Measurements from ENCODE around the gene SSTR1. TPM values are rescaled to one million over a fixed set of nuclear protein-coding genes. Genes with fewer than 3 reads are reported as not detected.
A peak's percentile ranks its signal among the peaks of the same experiment; 100 is the strongest.
"Not testable (repeated sequence)": the region's sequence is repeated elsewhere in the genome, so short reads cannot be mapped to it uniquely, and the experiment has no call there.

SSTR1 gene
- total RNA-seq, 4 donors from 2014 or later, result 0.11 to 0.39 (median 0.13) TPM; not detected in 1

DNA sequence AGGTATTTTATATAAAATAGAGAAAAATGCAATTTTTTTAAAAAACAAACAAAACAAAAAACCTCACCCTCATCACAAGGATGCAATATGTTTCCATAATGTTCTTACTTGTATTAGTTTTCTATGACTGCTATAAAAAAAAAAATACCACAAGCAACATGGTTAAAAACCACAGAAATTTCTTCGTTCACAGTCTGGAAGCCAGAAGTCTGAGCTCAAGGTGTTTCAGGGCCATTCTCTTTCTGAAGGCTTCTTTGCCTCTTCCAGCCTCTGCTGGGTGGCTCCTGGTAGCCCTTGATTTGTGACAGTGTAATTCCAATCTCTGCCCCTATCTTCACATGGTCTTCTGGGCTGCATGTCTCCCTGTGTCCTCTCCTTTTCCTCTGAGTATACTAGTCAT lies 21.5 kb upstream of the SSTR1 start:
- no peak overlapping the region for H3K27ac ChIP-seq
- no peak overlapping the region for H3K4me3 ChIP-seq (replicated peaks in 1 of 3)
- H3K36me3 ChIP-seq, result no peaks in the 10 kb centered on the region
- 81 to 85% methylated on average over 1 of the region's 1 CpG for WGBS, 2 donors
- H3K9me3 ChIP-seq, result no peaks in the 10 kb centered on the region
- intact Hi-C loops (cut with DNase I), result no loop called here
- DNase-seq, result no peak
- no peaks in the 10 kb centered on the region for H3K27me3 ChIP-seq
- H3K4me1 ChIP-seq, result no peaks in the 10 kb centered on the region
- no peak for TF ChIP-seq POLR2A (IDR thresholded peaks at IDR 0.05)
- TF ChIP-seq, protein P1, sequence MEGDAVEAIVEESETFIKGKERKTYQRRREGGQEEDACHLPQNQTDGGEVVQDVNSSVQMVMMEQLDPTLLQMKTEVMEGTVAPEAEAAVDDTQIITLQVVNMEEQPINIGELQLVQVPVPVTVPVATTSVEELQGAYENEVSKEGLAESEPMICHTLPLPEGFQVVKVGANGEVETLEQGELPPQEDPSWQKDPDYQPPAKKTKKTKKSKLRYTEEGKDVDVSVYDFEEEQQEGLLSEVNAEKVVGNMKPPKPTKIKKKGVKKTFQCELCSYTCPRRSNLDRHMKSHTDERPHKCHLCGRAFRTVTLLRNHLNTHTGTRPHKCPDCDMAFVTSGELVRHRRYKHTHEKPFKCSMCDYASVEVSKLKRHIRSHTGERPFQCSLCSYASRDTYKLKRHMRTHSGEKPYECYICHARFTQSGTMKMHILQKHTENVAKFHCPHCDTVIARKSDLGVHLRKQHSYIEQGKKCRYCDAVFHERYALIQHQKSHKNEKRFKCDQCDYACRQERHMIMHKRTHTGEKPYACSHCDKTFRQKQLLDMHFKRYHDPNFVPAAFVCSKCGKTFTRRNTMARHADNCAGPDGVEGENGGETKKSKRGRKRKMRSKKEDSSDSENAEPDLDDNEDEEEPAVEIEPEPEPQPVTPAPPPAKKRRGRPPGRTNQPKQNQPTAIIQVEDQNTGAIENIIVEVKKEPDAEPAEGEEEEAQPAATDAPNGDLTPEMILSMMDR (IDR thresholded peaks at IDR 0.05), result no peak

DNA sequence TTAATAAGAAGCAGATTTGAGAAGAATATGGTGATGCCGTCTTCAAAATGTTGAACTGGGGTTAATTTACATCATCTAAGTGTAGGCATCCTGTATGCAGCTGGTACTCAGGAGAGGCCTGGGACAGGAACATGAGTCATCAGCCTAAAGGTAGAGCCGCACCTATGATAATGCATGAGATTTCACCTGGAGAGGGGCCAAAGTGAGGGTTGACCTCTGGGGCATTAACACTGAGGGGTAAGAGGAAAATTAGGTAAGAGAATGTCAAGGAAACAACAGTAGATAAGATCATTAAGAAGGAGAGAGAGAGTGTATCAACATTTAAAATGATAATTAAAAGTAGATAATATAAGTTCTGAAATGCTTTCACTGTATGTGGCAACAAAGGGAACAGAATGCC lies 20.2 kb upstream of the SSTR1 start:
- 86 to 92% methylated on average over 2 of the region's 2 CpGs for WGBS, 2 donors
- intact Hi-C loops (cut with DNase I), result no loop called here

DNA sequence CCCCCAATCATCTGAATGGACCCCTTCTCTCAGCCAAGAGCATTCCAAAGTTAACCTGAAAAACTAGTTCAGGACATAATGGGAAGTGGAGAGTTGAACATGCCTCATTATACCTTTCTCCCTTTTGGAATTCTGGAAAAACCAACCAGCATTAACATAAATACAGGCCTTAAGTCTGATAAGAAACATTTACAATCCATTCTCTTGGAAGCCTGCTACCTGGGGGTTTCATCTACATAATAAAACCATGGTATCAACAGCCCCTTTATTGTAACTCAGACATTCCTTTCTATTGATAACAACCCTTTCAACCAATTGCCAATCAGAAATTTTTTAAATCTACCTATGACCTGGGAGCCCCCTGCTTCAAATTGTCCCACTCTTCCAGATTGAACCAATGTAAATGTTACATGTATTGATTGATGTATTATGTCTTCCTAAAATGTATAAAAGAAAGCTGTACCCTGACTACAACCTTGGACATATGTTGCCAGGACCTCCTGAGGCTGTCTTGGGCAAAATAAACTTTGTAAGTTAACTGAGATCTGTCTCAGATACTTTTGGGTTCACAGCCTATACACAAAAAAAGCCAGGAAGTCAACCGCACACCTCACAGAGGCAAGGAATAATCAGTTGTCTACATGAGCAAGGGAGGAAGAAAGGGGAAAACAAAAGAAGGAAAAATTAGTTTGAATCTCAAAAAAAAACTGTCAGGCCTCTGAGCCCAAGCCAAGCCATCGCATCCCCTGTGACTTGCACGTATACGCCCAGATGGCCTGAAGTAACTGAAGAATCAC lies 17.6 kb upstream of the SSTR1 start:
- no peak overlapping the region for H3K27ac ChIP-seq
- TF ChIP-seq, protein P1 (IDR thresholded peaks at IDR 0.05), result no peak
- no peak for TF ChIP-seq POLR2A (IDR thresholded peaks at IDR 0.05)
- intact Hi-C loops (cut with DNase I), result no loop called here
- no peak overlapping the region for H3K4me3 ChIP-seq (replicated peaks in 1 of 3)
- no peaks in the 10 kb centered on the region for H3K36me3 ChIP-seq
- WGBS, 2 donors, result 91 to 92% methylated on average over 4 of the region's 4 CpGs
- no peaks in the 10 kb centered on the region for H3K27me3 ChIP-seq
- H3K4me1 ChIP-seq, result no peaks in the 10 kb centered on the region
- H3K9me3 ChIP-seq, result no peaks in the 10 kb centered on the region
- no peak for DNase-seq

More for the DNA sequence above, 20.2 kb upstream of the SSTR1 start:
- Histone ChIP-seq H3K36me3 (no peaks in the 10 kb centered on the region), H3K27me3 (no peaks in the 10 kb centered on the region), H3K4me3 (replicated peaks in 1 of 3) (no peak overlapping the region), H3K27ac (no peak overlapping the region), H3K4me1 (no peaks in the 10 kb centered on the region), H3K9me3 (no peaks in the 10 kb centered on the region)
- no peak for TF ChIP-seq POLR2A (IDR thresholded peaks at IDR 0.05)
- no peak for DNase-seq

DNA sequence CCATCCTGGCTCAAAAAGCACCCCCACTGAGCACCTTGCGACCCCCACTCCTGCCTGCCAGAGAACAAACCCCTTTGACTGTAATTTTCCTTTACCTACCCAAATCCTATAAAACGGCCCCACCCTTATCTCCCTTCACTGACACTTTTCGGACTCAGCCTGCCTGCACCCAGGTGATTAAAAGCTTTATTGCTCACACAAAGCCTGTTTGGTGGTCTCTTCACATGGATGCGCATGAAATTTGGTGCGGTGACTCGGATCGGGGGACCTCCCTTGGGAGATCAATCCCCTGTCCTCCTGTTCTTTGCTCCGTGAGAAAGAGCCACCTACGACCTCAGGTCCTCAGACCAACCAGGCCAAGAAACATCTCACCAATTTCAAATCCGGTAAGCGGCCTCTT lies 16.9 kb upstream of the SSTR1 start:
- H3K36me3 ChIP-seq; intact Hi-C loops (cut with DNase I); H3K27me3 ChIP-seq; H3K4me1 ChIP-seq; H3K27ac ChIP-seq; H3K4me3 ChIP-seq (replicated peaks in 1 of 3); H3K9me3 ChIP-seq; DNase-seq: not testable (repeated sequence)
- WGBS, 2 donors, result 79 to 89% methylated on average over 11 of the region's 11 CpGs

DNA sequence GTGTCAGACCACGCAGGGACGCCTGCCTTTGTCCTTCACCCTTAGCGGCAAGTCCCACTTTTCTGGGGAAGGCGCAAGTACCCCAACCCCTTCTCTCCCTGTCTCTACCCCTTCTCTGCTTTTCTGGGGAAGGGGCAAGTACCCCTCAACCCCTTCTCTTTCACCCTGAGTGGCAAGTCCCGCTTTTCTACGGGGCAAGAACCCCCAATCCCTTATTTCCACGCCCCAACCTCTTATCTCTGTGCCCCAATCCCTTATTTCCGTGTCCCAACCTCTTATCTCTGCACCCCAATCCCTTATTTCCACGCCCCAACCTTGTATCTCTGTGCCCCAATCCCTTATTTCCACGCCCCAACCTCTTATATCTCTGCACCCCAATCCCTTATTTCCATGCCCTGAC lies 16.2 kb upstream of the SSTR1 start:
- H3K27ac ChIP-seq; H3K27me3 ChIP-seq; H3K9me3 ChIP-seq; H3K36me3 ChIP-seq; H3K4me1 ChIP-seq; DNase-seq; H3K4me3 ChIP-seq (replicated peaks in 1 of 3); intact Hi-C loops (cut with DNase I): not testable (repeated sequence)
- WGBS, 2 donors, result 76 to 88% methylated on average over 10 of the region's 10 CpGs

DNA sequence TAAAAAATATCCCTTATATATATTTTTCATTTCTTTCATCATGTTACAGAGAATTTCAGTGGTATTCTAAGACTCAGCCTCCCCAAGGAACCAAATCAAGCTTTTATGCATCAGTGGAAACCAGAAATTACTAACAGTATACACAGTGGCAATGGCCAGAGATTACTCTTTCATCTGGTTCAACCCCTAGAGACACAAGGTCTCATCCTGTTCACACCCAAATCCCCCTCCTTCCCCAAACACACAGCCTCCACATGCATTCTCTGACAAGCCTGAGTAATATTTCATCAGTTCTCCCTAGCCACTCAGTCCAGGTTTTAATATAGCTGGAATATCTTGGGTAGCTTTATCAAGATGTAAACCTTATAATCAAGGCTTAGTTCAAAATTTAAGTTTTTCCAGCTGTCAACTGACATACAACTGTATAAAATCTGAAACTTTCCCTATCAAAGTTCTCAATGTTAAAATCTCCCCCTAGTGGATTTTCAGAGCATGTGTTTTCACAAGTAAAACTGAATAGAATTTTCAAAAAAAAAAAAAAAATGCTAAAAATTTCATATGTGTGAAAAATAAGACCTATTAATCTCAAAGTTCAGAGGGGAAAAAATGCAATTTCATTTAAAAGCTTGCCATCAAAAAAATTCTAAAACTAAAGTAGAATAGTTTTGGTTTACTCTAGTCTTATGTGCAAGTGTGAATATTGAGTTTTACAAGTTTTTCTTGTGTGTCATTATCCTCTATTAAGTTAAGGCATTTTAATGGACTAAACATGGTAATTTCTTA lies 10.5 kb upstream of the SSTR1 start:
- DNase-seq, result no peak
- no peaks in the 10 kb centered on the region for H3K27me3 ChIP-seq
- no peaks in the 10 kb centered on the region for H3K4me1 ChIP-seq
- no peak overlapping the region for H3K27ac ChIP-seq
- H3K9me3 ChIP-seq, result no peaks in the 10 kb centered on the region
- TF ChIP-seq POLR2A (IDR thresholded peaks at IDR 0.05), result no peak
- TF ChIP-seq, protein P1 (IDR thresholded peaks at IDR 0.05), result peak in 5 of 6 experiments; percentile 33 to 67 (median 56)
- H3K4me3 ChIP-seq (replicated peaks in 1 of 3), result no peak overlapping the region
- H3K36me3 ChIP-seq, result no peaks in the 10 kb centered on the region
- intact Hi-C loops (cut with DNase I), result no loop called here
